Measurements from ENCODE around the gene KIF1C.

Gene KIF1C

GRCh38 chr17:4986951-4987766 is 10.6 kb upstream of the KIF1C start, which contains the start of gene CAMTA2:
CAMTA2 (minus strand) TSS chr17:4987675; CDS start chr17:4986222, 1,453 bp downstream.
- in situ Hi-C loops (cut with MboI; ENCODE audit: low pct_unique_long_range_greater_than_20kb, low sequenced_read_pairs, unreplicated experiment), result no loop called here
- DNase-seq (ENCODE audit: low spot score), result peak; percentile 89
- TF ChIP-seq, protein P1, sequence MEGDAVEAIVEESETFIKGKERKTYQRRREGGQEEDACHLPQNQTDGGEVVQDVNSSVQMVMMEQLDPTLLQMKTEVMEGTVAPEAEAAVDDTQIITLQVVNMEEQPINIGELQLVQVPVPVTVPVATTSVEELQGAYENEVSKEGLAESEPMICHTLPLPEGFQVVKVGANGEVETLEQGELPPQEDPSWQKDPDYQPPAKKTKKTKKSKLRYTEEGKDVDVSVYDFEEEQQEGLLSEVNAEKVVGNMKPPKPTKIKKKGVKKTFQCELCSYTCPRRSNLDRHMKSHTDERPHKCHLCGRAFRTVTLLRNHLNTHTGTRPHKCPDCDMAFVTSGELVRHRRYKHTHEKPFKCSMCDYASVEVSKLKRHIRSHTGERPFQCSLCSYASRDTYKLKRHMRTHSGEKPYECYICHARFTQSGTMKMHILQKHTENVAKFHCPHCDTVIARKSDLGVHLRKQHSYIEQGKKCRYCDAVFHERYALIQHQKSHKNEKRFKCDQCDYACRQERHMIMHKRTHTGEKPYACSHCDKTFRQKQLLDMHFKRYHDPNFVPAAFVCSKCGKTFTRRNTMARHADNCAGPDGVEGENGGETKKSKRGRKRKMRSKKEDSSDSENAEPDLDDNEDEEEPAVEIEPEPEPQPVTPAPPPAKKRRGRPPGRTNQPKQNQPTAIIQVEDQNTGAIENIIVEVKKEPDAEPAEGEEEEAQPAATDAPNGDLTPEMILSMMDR (IDR thresholded peaks at IDR 0.05; ENCODE audit: extremely low read depth, insufficient read depth, missing control alignments), result peak; percentile 69

GRCh38 chr17:4987767-4988567 is 9.8 kb upstream of the KIF1C start:
- DNase-seq (ENCODE audit: low spot score), result no peak
- in situ Hi-C loops (cut with MboI; ENCODE audit: low pct_unique_long_range_greater_than_20kb, low sequenced_read_pairs, unreplicated experiment), result no loop called here
- TF ChIP-seq, protein P1 (IDR thresholded peaks at IDR 0.05; ENCODE audit: extremely low read depth, insufficient read depth, missing control alignments), result no peak

GRCh38 chr17:4994081-4994595 is 3.6 kb upstream of the KIF1C start:
- TF ChIP-seq, protein P1 (IDR thresholded peaks at IDR 0.05; ENCODE audit: extremely low read depth, insufficient read depth, missing control alignments), result no peak
- no peak for DNase-seq (ENCODE audit: low spot score)
- in situ Hi-C loops (cut with MboI; ENCODE audit: low pct_unique_long_range_greater_than_20kb, low sequenced_read_pairs, unreplicated experiment), result no loop called here

DNA sequence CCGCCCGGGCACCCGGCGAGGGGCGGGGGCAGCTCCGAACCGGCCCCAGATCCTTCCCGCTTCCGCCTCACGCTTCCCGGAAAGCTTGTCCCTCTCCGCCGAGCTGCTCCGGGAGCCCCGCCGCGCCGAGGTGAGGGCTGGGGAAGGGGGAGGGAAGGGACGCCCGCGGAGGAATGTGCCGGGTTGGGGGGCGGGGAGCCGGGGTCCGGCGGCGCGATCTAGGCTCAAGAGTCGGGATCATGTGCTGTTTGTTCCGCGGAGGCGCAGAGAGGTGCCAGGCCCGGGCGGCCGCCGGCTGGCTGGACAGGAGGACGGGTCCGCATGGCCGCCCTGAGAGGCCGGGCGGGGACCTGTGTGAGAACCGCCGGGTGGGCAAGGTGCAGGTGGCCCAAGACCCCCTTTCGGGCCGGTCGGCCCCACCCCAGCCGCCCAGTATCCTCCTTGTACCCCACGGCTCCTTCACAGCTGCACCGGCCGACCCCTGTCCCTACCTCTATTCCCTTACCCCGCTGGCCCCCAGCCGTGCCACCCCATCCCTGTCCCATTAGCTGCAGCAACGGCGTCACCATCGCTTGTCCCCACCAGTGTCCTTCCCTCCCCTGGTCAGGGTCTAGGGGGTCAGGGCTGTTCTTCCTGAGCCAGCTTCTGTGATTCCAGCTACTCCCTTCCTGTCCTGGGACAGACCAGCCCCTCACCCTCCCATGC is 429 bp downstream of the KIF1C start:
- DNase-seq (ENCODE audit: low spot score), result peak; percentile 62
- TF ChIP-seq, protein P1 (IDR thresholded peaks at IDR 0.05; ENCODE audit: extremely low read depth, insufficient read depth, missing control alignments), result no peak
- in situ Hi-C loops (cut with MboI; ENCODE audit: low pct_unique_long_range_greater_than_20kb, low sequenced_read_pairs, unreplicated experiment), result no loop called here

DNA sequence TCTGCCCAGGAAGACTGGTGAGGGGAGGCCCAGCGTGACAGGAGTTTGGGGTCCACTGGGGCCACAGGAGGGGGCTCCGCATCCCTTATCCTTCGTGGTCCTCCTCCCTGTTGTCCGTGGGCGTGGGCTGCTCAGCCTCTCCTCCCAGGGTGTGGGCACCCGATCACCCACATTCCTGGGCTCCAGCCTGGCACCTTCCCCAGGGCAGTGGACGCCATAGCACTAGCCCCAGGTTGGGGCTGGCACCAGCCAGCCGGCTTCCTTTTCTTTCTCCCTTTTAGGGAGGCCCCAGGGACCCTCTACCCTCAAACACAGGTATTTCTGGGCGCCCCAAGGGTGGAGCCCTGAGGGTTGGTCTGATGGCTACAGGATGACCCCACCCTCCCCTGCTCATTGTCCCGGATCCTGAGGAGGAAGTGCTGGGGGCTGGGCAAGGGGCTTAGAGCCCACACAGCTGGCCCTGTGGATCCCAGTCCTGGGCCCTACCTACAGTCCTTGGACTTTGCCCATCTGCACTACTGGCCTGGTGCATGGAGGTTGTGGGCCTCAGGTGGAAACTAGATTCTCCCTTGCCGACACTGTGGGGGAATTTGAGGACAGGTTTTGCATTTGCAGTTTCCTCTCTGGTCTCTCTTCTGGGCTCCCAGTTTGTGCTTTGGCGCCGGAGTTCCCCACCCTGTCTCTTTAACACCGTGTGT is 1.1 kb downstream of the KIF1C start:
- in situ Hi-C loops (cut with MboI; ENCODE audit: low pct_unique_long_range_greater_than_20kb, low sequenced_read_pairs, unreplicated experiment), result no loop called here
- TF ChIP-seq, protein P1 (IDR thresholded peaks at IDR 0.05; ENCODE audit: extremely low read depth, insufficient read depth, missing control alignments), result no peak
- DNase-seq (ENCODE audit: low spot score), result peak; percentile 80
